Measurements from ENCODE around the gene QKI.
"Not testable (repeated sequence)": the region's sequence is repeated elsewhere in the genome, so short reads cannot be mapped to it uniquely, and the experiment has no call there.

Gene QKI

GRCh38 chr6:163580311-163581030, 166.0 kb downstream of the QKI start:
- no peak for DNase-seq

GRCh38 chr6:163583558-163583957, 169.0 kb downstream of the QKI start:
- no peak for DNase-seq

GRCh38 chr6:163585932-163586437, 171.5 kb downstream of the QKI start:
- peak; percentile 91 for DNase-seq

- DNase-seq, result no peak
These were observed 172.4 kb downstream of the QKI start for GRCh38 chr6:163586888-163587287.

GRCh38 chr6:163588220-163588919, 173.9 kb downstream of the QKI start:
- DNase-seq, result peak; percentile 57

- DNase-seq, result no peak
These were observed 174.9 kb downstream of the QKI start for GRCh38 chr6:163589387-163589786.

GRCh38 chr6:163590132-163590531, 175.6 kb downstream of the QKI start:
- DNase-seq, result not testable (repeated sequence)

GRCh38 chr6:163592872-163593271, 178.4 kb downstream of the QKI start:
- no peak for DNase-seq

- DNase-seq, result no peak
These were observed 181.7 kb downstream of the QKI start for GRCh38 chr6:163596174-163596573.

- DNase-seq, result no peak
These were observed 184.6 kb downstream of the QKI start for GRCh38 chr6:163599136-163599535.

GRCh38 chr6:163599684-163600083, 185.2 kb downstream of the QKI start:
- no peak for DNase-seq

GRCh38 chr6:163600331-163600730, 185.8 kb downstream of the QKI start:
- DNase-seq, result no peak

- DNase-seq, result no peak
These were observed 186.3 kb downstream of the QKI start for GRCh38 chr6:163600781-163601180.

- no peak for DNase-seq
These were observed 188.3 kb downstream of the QKI start for GRCh38 chr6:163602851-163603250.

GRCh38 chr6:163603395-163603794, 188.9 kb downstream of the QKI start:
- no peak for DNase-seq

GRCh38 chr6:163605385-163606097, 191.0 kb downstream of the QKI start:
- DNase-seq, result no peak

GRCh38 chr6:163607792-163608191, 193.3 kb downstream of the QKI start:
- no peak for DNase-seq

GRCh38 chr6:163608204-163608644, 193.7 kb downstream of the QKI start:
- DNase-seq, result no peak

- DNase-seq, result no peak
These were observed 197.7 kb downstream of the QKI start for GRCh38 chr6:163612200-163612599.

GRCh38 chr6:163613025-163613424, 198.5 kb downstream of the QKI start:
- DNase-seq, result no peak

GRCh38 chr6:163613668-163614067, 199.2 kb downstream of the QKI start:
- no peak for DNase-seq

- DNase-seq, result no peak
These were observed 201.9 kb downstream of the QKI start for GRCh38 chr6:163616452-163616851.

- no peak for DNase-seq
These were observed 203.0 kb downstream of the QKI start for GRCh38 chr6:163617549-163617948.

Data from fibroblast of skin of scalp (primary cell).